SK-N-SH (cell line): Measurements from ENCODE around the gene AGAP1. TPM values are rescaled to one million over a fixed set of nuclear protein-coding genes. Genes with fewer than 3 reads are reported as not detected.

ENCODE experiments used
- CTCF ChIA-PET: fragments of 300-600, 350-600 bp; formaldehyde crosslinking; extraction: SDS; loops from one replicate; lab custom pipeline; 2021; lab: Yijun Ruan, JAX
- POLR2A ChIA-PET: fragments of 350-600 bp; sonication (Branson Sonifier 250); formaldehyde crosslinking; extraction: SDS; loops from one replicate; lab custom pipeline; 2020; ENCODE audit warnings: antibody characterized with exemption, inconsistent platforms; lab: Yijun Ruan, JAX
- DNase-seq: peaks from one replicate; pipeline ENCODE4 v3.0.0; 2012
- H2AFZ ChIP-seq: fragments of 200-600 bp; sonication (generic); 2 replicates; pipeline ENCODE4 v1.8.1; 2016; ENCODE audit warnings: antibody characterized with exemption, mild to moderate bottlenecking, low read depth
- H3F3A ChIP-seq: fragments of 200-600 bp; sonication (generic); replicated peaks from 2 replicates; pipeline ENCODE3; 2016; ENCODE audit warnings: antibody characterized with exemption, mild to moderate bottlenecking; ENCODE audit not compliant: insufficient read depth
- H3K27ac ChIP-seq, 2 experiments: fragments of 200-500 bp in 1 of 2; fragments of 200-600 bp in 1 of 2; sonication (Bioruptor generic) in 1 of 2; sonication (generic), shearing (Covaris generic) in 1 of 2; 2 replicates each; pipeline versions ENCODE4 v1.5.1 to v1.6.1; 2014 to 2016; ENCODE audit warnings: low read depth in 2 of 2, inconsistent platforms in 1 of 2, low read length in 1 of 2, mild to moderate bottlenecking in 1 of 2, mixed read lengths in 1 of 2
- H3K27me3 ChIP-seq: fragments of 200-600 bp; sonication (generic), shearing (Covaris generic); 2 replicates; pipeline ENCODE4 v1.6.1; 2016; ENCODE audit warnings: mixed run types; ENCODE audit not compliant: insufficient read depth
- H3K36me3 ChIP-seq, 2 experiments: fragments of 200-500 bp in 1 of 2; fragments of 200-600 bp in 1 of 2; sonication (Bioruptor generic) in 1 of 2; sonication (generic) in 1 of 2; replicated peaks in 1 of 2; 2 replicates each; pipeline versions ENCODE3 to v1.5.1; 2014 to 2016; ENCODE audit warnings: low read length in 1 of 2, mild to moderate bottlenecking in 1 of 2; ENCODE audit not compliant: insufficient read depth in 2 of 2, control insufficient read depth in 1 of 2
- H3K4me1 ChIP-seq, 2 experiments: fragments of 200-500 bp in 1 of 2; fragments of 200-600 bp in 1 of 2; sonication (Bioruptor generic) in 1 of 2; sonication (generic), shearing (Covaris generic) in 1 of 2; 2 replicates each; pipeline versions ENCODE4 v1.5.1 to v1.6.1; 2014 to 2016; ENCODE audit warnings: low read depth in 1 of 2, low read length in 1 of 2, mixed run types in 1 of 2; ENCODE audit not compliant: insufficient read depth in 2 of 2, control insufficient read depth in 1 of 2
- H3K4me2 ChIP-seq: fragments of 200-600 bp; sonication (generic), shearing (Covaris generic); 2 replicates; pipeline ENCODE4 v1.6.1; 2017; ENCODE audit warnings: mixed run types
- H3K4me3 ChIP-seq, 2 experiments: fragments of 200-500 bp in 1 of 2; fragments of 200-600 bp in 1 of 2; sonication (Bioruptor generic) in 1 of 2; sonication (generic), shearing (Covaris generic) in 1 of 2; 2 replicates each; pipeline versions ENCODE4 v1.5.1 to v1.8.1; 2014 to 2016; ENCODE audit warnings: low read depth in 2 of 2, inconsistent platforms in 1 of 2, low read length in 1 of 2, mild to moderate bottlenecking in 1 of 2, mixed read lengths in 1 of 2, moderate library complexity in 1 of 2
- H3K79me2 ChIP-seq: fragments of 200-600 bp; sonication (generic); 2 replicates; pipeline ENCODE4 v1.8.1; 2017; ENCODE audit warnings: mild to moderate bottlenecking; ENCODE audit not compliant: insufficient read depth
- H3K9ac ChIP-seq: fragments of 200-600 bp; sonication (generic); 2 replicates; pipeline ENCODE4 v1.6.1; 2017; ENCODE audit warnings: mixed run types
- H3K9me2 ChIP-seq: fragments of 200-600 bp; sonication (generic); 2 replicates; pipeline ENCODE4 v1.6.1; 2017; ENCODE audit warnings: mixed run types
- H3K9me3 ChIP-seq: fragments of 200-600 bp; sonication (generic); 2 replicates; pipeline ENCODE4 v1.6.1; 2017; ENCODE audit warnings: mixed run types, mild to moderate bottlenecking, moderate library complexity
- H4K20me1 ChIP-seq: fragments of 200-600 bp; sonication (generic); 2 replicates; pipeline ENCODE4 v1.6.1; 2017; ENCODE audit warnings: mild to moderate bottlenecking, mixed run types; ENCODE audit not compliant: insufficient read depth
- ELF1 ChIP-seq: IDR thresholded peaks from 2 replicates; pipeline ENCODE4 v1.4.0; 2012
- EP300 ChIP-seq, 2 experiments: IDR thresholded peaks; 2 replicates each; pipeline versions ENCODE4 v1.4.0 to v1.6.1; 2012; ENCODE audit warnings: borderline replicate concordance in 1 of 2, low read depth in 1 of 2, low read length in 1 of 2
- GABPA ChIP-seq: IDR thresholded peaks from 2 replicates; pipeline ENCODE4 v1.4.0; 2012; ENCODE audit warnings: low read depth, mild to moderate bottlenecking
- JUND ChIP-seq: IDR thresholded peaks from 2 replicates; pipeline ENCODE4 v1.4.0; 2012
- NFIC ChIP-seq: IDR thresholded peaks from 2 replicates; pipeline ENCODE4 v1.4.0; 2012; ENCODE audit warnings: borderline replicate concordance
- SMC3 ChIP-seq: IDR thresholded peaks from 2 replicates; pipeline ENCODE4 v1.6.1; 2012; ENCODE audit warnings: low read depth, low read length, improper control_type of control experiment
- TAF1 ChIP-seq: IDR thresholded peaks from 2 replicates; pipeline ENCODE4 v1.6.1; 2012; ENCODE audit warnings: low read depth, mild to moderate bottlenecking, low read length, moderate library complexity, borderline replicate concordance
- TEAD4 ChIP-seq: IDR thresholded peaks from 2 replicates; pipeline ENCODE4 v1.4.0; 2012; ENCODE audit warnings: mild to moderate bottlenecking, borderline replicate concordance; ENCODE audit not compliant: insufficient read depth
- WGBS: methylation state at CpG from one replicate; pipeline ENCODE4 v1.1.6; 2017; ENCODE audit warnings: low lambda C conversion rate; 5-methylcytosine and 5-hydroxymethylcytosine counted together
- polyA plus RNA-seq, 3 experiments: library from polyadenylated mRNA; depleted of rRNA; stranded (reverse); fragments of >200 nt; gene quantifications; 2 replicates each; pipeline ENCODE4 v1.2.3, GENCODE V29; 2012
- TF ChIP-seq, protein P1 (sequence below): IDR thresholded peaks from 2 replicates; pipeline ENCODE4 v1.6.1; 2012; ENCODE audit warnings: mild to moderate bottlenecking, low read depth, low read length, moderate library complexity
- TF ChIP-seq, protein P2 (sequence below): fragments of 150-350 bp; IDR thresholded peaks from 2 replicates; pipeline ENCODE4 v1.6.1; 2017; ENCODE audit warnings: antibody characterized with exemption, low read length, low read depth, borderline replicate concordance
- TF ChIP-seq, protein P3 (sequence below): IDR thresholded peaks from 2 replicates; pipeline ENCODE4 v1.4.0; 2012; ENCODE audit warnings: low read depth, borderline replicate concordance
- TF ChIP-seq, protein P4 (sequence below): fragments of 200-600 bp; sonication (generic); IDR thresholded peaks from 2 replicates; pipeline ENCODE4 v1.6.1; 2017; ENCODE audit warnings: antibody characterized with exemption, mild to moderate bottlenecking, moderate library complexity

The AGAP1 gene
- polyA plus RNA-seq, 1 of the 3 experiments (the other 2 are of a cell fraction): 8.8 TPM

DNA sequence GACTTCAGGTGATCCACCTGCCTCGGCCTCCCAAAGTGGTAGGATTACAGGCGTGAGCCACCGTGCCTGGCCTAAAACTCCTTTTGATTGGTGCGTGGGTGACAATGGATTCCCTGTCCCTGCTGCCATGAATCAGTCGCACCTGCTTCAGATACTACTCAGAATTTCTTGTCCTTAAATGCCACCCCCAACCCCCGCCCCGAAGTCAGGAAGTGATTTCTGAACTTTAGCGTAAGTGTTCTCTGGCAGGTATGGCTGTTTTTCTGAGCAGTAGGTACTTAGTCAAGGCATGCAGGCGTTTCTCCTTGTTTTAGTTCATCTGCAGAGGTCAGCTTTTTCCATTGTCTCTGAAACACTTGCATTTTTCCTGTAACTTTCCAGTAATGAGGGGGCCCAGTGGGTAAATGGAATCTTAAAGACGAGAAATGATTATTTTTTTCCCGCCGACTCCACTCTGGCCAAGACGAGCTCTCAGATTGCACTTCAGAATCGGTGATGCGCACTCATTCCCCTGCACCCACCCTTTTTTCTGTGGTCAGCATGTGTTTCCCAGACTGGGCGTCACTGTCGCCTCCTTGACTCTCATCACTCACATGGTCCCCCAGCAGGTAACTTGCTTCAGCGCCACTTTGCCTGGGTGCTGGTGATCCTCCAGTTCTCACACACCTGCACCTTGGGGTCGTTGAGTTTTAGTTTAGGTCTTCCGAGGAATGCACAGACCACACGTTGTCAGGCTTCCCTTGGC is 494.6 kb downstream of the AGAP1 start:
- Histone ChIP-seq H3K27me3 (no peaks in the 10 kb centered on the region), H3K79me2 (no peaks in the 10 kb centered on the region; the same call in 1 of the 2 replicates), H3K4me3 (no peak overlapping the region), H3F3A (no peaks in the 10 kb centered on the region), H3K4me2 (no peak overlapping the region), H3K27ac (no peak overlapping the region), H3K9ac (no peak overlapping the region), H3K9me3 (no peaks in the 10 kb centered on the region), H3K4me1 (no peaks in the 10 kb centered on the region; a peak in 1 of 4 replicates), H2AFZ (no peak overlapping the region), H3K36me3 (no peaks in the 10 kb centered on the region), H4K20me1 (no peaks in the 10 kb centered on the region), H3K9me2 (no peaks in the 10 kb centered on the region)
- DNase-seq: no peak
- TF ChIP-seq TAF1: no peak
- no peak for TF ChIP-seq SMC3
- no peak for TF ChIP-seq NFIC
- no peak for TF ChIP-seq JUND
- TF ChIP-seq GABPA: no peak
- TF ChIP-seq EP300 (IDR thresholded peaks at IDR 0.05; ENCODE audit: borderline replicate concordance in 1 of 2, low read depth in 1 of 2, low read length in 1 of 2): no peak
- TF ChIP-seq, protein P1, sequence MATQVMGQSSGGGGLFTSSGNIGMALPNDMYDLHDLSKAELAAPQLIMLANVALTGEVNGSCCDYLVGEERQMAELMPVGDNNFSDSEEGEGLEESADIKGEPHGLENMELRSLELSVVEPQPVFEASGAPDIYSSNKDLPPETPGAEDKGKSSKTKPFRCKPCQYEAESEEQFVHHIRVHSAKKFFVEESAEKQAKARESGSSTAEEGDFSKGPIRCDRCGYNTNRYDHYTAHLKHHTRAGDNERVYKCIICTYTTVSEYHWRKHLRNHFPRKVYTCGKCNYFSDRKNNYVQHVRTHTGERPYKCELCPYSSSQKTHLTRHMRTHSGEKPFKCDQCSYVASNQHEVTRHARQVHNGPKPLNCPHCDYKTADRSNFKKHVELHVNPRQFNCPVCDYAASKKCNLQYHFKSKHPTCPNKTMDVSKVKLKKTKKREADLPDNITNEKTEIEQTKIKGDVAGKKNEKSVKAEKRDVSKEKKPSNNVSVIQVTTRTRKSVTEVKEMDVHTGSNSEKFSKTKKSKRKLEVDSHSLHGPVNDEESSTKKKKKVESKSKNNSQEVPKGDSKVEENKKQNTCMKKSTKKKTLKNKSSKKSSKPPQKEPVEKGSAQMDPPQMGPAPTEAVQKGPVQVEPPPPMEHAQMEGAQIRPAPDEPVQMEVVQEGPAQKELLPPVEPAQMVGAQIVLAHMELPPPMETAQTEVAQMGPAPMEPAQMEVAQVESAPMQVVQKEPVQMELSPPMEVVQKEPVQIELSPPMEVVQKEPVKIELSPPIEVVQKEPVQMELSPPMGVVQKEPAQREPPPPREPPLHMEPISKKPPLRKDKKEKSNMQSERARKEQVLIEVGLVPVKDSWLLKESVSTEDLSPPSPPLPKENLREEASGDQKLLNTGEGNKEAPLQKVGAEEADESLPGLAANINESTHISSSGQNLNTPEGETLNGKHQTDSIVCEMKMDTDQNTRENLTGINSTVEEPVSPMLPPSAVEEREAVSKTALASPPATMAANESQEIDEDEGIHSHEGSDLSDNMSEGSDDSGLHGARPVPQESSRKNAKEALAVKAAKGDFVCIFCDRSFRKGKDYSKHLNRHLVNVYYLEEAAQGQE: no peak
- TF ChIP-seq, protein P2, sequence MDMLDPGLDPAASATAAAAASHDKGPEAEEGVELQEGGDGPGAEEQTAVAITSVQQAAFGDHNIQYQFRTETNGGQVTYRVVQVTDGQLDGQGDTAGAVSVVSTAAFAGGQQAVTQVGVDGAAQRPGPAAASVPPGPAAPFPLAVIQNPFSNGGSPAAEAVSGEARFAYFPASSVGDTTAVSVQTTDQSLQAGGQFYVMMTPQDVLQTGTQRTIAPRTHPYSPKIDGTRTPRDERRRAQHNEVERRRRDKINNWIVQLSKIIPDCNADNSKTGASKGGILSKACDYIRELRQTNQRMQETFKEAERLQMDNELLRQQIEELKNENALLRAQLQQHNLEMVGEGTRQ: no peak
- TF ChIP-seq, protein P3, sequence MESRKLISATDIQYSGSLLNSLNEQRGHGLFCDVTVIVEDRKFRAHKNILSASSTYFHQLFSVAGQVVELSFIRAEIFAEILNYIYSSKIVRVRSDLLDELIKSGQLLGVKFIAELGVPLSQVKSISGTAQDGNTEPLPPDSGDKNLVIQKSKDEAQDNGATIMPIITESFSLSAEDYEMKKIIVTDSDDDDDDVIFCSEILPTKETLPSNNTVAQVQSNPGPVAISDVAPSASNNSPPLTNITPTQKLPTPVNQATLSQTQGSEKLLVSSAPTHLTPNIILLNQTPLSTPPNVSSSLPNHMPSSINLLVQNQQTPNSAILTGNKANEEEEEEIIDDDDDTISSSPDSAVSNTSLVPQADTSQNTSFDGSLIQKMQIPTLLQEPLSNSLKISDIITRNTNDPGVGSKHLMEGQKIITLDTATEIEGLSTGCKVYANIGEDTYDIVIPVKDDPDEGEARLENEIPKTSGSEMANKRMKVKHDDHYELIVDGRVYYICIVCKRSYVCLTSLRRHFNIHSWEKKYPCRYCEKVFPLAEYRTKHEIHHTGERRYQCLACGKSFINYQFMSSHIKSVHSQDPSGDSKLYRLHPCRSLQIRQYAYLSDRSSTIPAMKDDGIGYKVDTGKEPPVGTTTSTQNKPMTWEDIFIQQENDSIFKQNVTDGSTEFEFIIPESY: no peak
- TF ChIP-seq, protein P4, sequence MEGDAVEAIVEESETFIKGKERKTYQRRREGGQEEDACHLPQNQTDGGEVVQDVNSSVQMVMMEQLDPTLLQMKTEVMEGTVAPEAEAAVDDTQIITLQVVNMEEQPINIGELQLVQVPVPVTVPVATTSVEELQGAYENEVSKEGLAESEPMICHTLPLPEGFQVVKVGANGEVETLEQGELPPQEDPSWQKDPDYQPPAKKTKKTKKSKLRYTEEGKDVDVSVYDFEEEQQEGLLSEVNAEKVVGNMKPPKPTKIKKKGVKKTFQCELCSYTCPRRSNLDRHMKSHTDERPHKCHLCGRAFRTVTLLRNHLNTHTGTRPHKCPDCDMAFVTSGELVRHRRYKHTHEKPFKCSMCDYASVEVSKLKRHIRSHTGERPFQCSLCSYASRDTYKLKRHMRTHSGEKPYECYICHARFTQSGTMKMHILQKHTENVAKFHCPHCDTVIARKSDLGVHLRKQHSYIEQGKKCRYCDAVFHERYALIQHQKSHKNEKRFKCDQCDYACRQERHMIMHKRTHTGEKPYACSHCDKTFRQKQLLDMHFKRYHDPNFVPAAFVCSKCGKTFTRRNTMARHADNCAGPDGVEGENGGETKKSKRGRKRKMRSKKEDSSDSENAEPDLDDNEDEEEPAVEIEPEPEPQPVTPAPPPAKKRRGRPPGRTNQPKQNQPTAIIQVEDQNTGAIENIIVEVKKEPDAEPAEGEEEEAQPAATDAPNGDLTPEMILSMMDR: no peak
- no peak for TF ChIP-seq TEAD4
- TF ChIP-seq ELF1: no peak
- WGBS: 94% methylated on average over 21 of the region's 21 CpGs
- CTCF ChIA-PET: interaction anchor here (1.1 to 1.3 kb wide), 2 partner anchors 11 to 189 kb away, joined by 3 read pairs; no protein-coding TSS in a partner anchor
- POLR2A ChIA-PET: no interaction called here
